GM21723 (cell line): Measurements from ENCODE around the gene BTBD1.
A peak's percentile ranks its signal among the peaks of the same experiment; 100 is the strongest.
"Not testable (repeated sequence)": the region's sequence is repeated elsewhere in the genome, so short reads cannot be mapped to it uniquely, and the experiment has no call there.

Source experiments
- ATAC-seq: cut with Tn5 transposase; IDR thresholded peaks from one replicate; pipeline ENCODE4 v1.9.1; 2021; ENCODE audit warnings: mild to moderate bottlenecking, moderate library complexity; ENCODE audit not compliant: unreplicated experiment

The BTBD1 gene

GRCh38 chr15:83098079-83098478 lies 31.0 kb upstream of the BTBD1 start:
- ATAC-seq = no peak

DNA sequence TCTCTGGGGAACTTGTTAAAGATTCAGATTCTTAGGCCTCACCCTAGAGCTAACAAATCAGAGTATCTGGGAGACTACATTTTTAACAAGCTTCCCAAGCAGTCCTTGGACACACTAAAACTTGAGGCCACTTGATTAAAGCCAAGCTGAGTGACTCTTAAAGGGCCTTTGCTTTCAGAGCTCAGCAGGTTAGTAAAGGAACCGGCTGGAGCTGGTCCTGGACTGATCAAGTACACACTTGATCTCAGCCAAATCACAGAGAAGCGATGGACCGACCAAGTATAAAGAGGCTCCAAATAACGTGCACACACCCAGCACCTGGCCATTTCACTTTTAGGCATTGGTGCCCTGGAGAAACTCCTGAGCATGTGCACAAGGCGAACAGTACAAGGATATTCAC lies 27.5 kb upstream of the BTBD1 start:
- no peak for ATAC-seq

DNA sequence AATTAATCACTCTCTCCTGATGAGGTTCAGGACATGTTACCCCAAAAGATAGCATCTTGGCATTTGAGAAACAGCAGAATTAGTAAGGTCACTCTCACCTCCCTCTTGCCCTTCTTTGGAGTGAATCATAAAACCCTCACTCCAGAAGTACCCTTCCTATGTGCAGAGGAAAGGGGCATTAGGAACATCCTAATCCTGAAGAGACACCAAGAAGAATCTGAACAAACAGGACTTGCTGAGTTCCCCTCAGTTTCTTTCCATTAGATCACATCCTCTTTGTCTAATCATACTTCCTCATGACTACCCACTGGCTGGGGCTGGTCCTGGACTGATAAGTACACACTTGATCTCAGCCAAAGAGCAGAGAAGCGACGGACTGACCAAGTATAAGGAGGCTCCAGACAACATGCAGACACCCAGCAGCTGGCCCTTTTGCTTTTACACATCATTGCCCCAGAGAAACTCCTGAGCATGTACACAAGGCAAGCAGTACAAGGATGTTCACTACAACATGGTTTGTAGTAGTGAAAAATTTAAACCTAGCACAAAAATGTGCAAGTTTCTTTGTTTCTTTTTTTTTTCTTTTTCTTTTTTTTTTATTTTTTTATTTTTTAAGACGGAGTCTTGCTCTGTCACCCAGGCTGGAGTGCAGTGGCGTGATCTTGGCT lies 25.4 kb upstream of the BTBD1 start:
- ATAC-seq = peak; percentile 87

GRCh38 chr15:83091965-83092308 lies 24.9 kb upstream of the BTBD1 start:
- ATAC-seq = not testable (repeated sequence)

GRCh38 chr15:83090465-83090864 lies 23.4 kb upstream of the BTBD1 start:
- ATAC-seq = no peak

- ATAC-seq = no peak
These were observed 21.8 kb upstream of the BTBD1 start for GRCh38 chr15:83088876-83089275.

GRCh38 chr15:83087576-83087975 lies 20.5 kb upstream of the BTBD1 start:
- no peak for ATAC-seq

DNA sequence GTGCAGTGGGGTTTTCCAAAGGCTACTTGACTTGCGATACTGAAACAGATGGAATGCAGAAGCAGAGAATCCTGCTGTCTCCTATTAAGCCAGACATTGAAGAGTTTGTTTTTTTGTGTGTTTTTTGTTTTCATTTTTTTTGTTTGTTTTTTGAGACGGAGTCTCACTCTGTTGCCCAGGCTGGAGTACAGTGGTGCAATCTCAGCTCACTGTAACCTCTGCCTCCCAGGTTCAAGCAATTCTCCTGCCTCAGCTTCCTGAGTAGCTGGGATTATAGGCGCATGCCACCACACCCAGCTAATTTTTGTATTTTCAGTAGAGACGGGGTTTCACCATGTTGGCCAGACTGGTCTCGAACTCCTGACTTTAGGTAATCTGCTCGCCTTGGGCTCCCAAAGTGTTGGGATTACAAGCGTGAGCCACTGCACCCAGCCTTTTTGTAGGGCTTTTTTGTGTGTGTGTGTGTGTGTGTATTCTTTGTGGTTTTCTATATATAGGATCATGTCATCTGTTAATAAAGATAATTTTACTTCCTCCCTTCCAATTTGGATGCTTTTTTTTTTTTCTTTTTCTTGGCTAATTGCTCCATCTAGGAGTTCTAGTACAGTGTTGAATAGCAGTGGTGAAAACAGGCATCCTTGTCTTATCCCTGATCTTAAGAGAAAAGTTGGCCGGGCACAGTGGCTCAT lies 19.0 kb upstream of the BTBD1 start:
- not testable (repeated sequence) for ATAC-seq

GRCh38 chr15:83085461-83085860 lies 18.4 kb upstream of the BTBD1 start:
- not testable (repeated sequence) for ATAC-seq

- no peak for ATAC-seq
These were observed 15.8 kb upstream of the BTBD1 start for GRCh38 chr15:83082730-83083386.

DNA sequence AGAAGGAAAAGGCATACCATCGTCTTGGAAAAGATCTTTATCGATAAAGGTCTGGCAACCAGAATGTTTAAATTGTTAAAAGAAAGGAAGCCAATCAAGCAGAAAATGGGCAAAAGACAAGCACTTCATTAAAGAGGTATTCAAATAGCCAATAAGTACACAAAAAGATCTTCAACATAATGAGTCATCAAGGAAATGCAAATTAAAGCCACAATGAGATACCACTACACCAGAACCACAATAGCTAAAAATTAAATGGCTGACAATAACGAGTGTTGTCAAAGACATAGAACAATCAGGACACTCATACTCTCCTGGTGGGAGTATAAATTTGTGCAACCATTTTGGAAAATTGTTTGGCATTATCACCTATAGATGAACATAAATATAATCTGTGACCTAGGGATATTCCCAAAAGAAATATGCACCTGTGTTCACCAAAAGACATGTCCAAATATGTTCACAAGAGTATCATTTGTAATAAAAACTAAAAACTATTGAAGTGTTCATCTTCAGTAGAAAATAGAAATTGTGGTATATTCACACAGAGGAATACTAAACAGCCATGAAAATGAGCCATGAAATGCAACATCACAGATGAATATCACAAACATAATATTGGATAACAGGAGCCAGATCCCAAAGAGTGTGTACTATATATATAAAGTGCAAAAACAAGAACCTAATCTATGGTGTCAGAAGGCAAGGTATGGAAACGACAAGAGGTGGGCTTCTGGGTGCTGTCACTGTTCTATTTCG lies 14.4 kb upstream of the BTBD1 start:
- no peak for ATAC-seq

DNA sequence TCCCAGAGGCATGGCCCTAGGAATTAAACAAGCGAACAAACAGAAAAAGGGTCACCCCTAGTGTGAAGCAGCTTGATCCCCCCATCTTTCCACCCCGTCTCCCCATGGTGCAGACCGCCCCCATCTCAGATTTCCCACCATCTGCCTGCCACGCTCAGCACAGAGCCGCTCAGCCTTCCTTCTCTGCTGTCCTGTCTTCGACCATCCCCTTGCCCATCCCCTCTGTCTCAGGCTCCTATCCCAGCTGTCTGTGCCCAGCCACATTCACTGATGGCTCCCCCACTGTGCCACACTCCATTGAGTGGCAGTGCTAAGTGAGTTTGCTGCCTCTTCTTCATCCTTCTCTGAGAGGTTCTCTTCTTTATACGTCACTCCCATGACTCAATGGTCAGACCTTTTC lies 11.7 kb upstream of the BTBD1 start:
- ATAC-seq = no peak

GRCh38 chr15:83077491-83078230 lies 10.6 kb upstream of the BTBD1 start:
- no peak for ATAC-seq

DNA sequence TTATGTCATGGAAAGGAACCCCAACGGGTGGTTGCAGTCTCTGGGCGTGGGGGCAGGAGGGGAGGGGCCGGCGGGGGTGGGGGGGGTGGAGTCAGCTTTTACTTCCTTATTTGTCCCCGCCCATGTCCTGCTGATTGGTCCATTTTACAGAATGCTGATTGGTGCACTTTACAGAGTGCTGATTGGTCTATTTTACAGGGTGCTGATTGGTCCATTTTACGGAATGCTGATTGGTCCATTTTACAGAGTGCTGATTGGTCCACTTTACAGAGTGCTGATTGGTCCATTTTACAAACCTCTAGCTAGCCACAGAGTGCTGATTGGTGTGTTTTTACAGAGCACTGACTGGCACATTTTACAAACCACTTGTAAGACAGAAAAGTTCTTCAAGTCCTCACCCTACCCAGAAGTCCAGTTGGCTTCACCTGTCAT lies 2.2 kb upstream of the BTBD1 start:
- not testable (repeated sequence) for ATAC-seq

DNA sequence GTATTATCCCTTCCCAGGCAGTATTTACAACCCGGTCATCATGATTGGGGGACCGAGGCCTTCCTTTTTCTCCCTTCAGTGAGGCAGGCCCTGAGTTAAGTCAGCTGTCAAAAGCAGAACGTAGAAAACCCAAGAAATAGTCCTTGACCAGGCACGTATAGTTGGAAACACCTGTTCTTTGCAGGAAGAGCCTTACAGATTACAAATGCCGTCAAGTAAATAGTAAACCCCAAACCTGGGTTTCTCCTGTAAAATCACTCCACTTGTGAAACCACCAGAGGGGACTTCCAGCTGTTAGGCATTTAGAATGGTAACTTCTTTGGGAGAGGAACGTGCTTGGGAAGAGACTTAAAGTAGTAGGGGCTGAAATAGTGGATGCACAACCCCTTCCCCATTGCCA lies 1.0 kb upstream of the BTBD1 start:
- ATAC-seq = no peak

GRCh38 chr15:83067638-83067962 lies 548 bp upstream of the BTBD1 start:
- no peak for ATAC-seq

GRCh38 chr15:83066034-83066733 lies 868 bp downstream of the BTBD1 start:
- no peak for ATAC-seq

DNA sequence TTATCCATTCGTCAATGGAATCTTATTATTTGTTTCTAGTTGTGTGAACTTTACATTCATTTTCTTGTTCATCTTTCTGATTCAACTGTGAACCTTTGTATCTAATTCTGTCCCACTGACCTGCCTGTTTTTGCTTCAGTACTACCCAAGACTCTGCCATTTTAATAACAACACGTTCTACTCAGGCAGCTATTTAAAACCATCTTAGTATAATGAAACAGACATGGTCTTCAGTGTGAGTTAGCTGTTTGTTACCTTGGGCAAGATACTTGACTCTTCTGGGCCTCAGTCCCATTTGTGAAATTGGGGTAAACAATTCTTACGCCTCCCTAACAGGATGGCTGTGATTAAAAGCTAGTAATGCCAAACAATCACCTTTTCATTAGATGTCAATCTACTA lies 1.6 kb downstream of the BTBD1 start:
- no peak for ATAC-seq

GRCh38 chr15:83064859-83065258 lies 2.2 kb downstream of the BTBD1 start:
- no peak for ATAC-seq

GRCh38 chr15:83063551-83063950 lies 3.5 kb downstream of the BTBD1 start:
- no peak for ATAC-seq
